CD4-positive, alpha-beta T cell (primary cell): Measurements from ENCODE around the gene MEGF9. TPM values are rescaled to one million over a fixed set of nuclear protein-coding genes. Genes with fewer than 3 reads are reported as not detected.

Experiments
- ATAC-seq: fragments of 200-7000 bp; cut with Tn5 transposase; one replicate; pipeline ENCODE4 v1.10.0; 2022; ENCODE audit warnings: mild to moderate bottlenecking; ENCODE audit not compliant: poor library complexity
- CTCF ChIA-PET: fragments of 350-600 bp; sonication (Branson Sonifier 250); formaldehyde crosslinking; loops from one replicate; lab custom pipeline; 2021; ENCODE audit warnings: antibody characterized with exemption, inconsistent platforms; lab: Charles Lee
- POLR2A ChIA-PET: fragments of 350-600 bp; sonication (Branson Sonifier 250); formaldehyde crosslinking; loops from one replicate; lab custom pipeline; 2021; ENCODE audit warnings: antibody characterized with exemption, inconsistent platforms; lab: Charles Lee
- DNase-seq, 14 experiments: peaks; one replicate each; pipeline ENCODE4 v3.0.0-alpha.2; 2013 to 2020; ENCODE audit warnings: mixed read lengths in 2 of 14
- H3K27ac ChIP-seq, 2 donors: one replicate each; pipeline versions ENCODE4 v1.5.1 to v1.7.0; 2013; ENCODE audit warnings: low read length in 2 of 2, low read depth in 1 of 2, mild to moderate bottlenecking in 1 of 2
- H3K27me3 ChIP-seq, 2 experiments: 1 replicate in 1 of 2; 2 replicates in 1 of 2; pipeline versions ENCODE4 v1.6.1 to v1.7.0; 2013; ENCODE audit warnings: low read length in 2 of 2, control low read depth in 1 of 2, mild to moderate bottlenecking in 1 of 2, moderate library complexity in 1 of 2; ENCODE audit not compliant: insufficient read depth in 2 of 2, control insufficient read depth in 1 of 2
- H3K36me3 ChIP-seq: one replicate; pipeline ENCODE4 v1.6.1; 2013; ENCODE audit warnings: low read length, control low read depth; ENCODE audit not compliant: insufficient read depth
- H3K4me1 ChIP-seq: one replicate; pipeline ENCODE4 v1.6.1; 2013; ENCODE audit warnings: low read length, control low read depth; ENCODE audit not compliant: insufficient read depth
- H3K4me3 ChIP-seq: one replicate; pipeline ENCODE4 v1.5.1; 2013; ENCODE audit warnings: mild to moderate bottlenecking, low read length, moderate library complexity
- H3K9me3 ChIP-seq, 2 experiments: 1 replicate in 1 of 2; 2 replicates in 1 of 2; pipeline versions ENCODE4 v1.6.1 to v1.7.0; 2013; ENCODE audit warnings: low read length in 2 of 2, mild to moderate bottlenecking in 2 of 2, control low read depth in 1 of 2, moderate library complexity in 1 of 2; ENCODE audit not compliant: control insufficient read depth in 1 of 2, insufficient read depth in 1 of 2
- H3K27ac Mint-ChIP-seq: one replicate; pipeline ENCODE4 v1.8.0; 2020; ENCODE audit warnings: mixed read lengths
- H3K27me3 Mint-ChIP-seq: one replicate; pipeline ENCODE4 v1.8.0; 2021; ENCODE audit warnings: mixed read lengths
- H3K36me3 Mint-ChIP-seq: one replicate; pipeline ENCODE4 v1.8.0; 2021; ENCODE audit warnings: low read depth, mixed read lengths
- H3K4me1 Mint-ChIP-seq: one replicate; pipeline ENCODE4 v1.8.0; 2021; ENCODE audit warnings: low read depth, mixed read lengths
- H3K4me3 Mint-ChIP-seq: one replicate; pipeline ENCODE4 v1.8.0; 2020; ENCODE audit warnings: mild to moderate bottlenecking, mixed read lengths
- H3K9me3 Mint-ChIP-seq: one replicate; pipeline ENCODE4 v1.8.0; 2020; ENCODE audit warnings: mixed read lengths
- CTCF ChIP-seq: fragments of 200-600 bp; IDR thresholded peaks from one replicate; pipeline ENCODE4 v1.8.0; 2022; ENCODE audit warnings: antibody characterized with exemption, mild to moderate bottlenecking
- intact Hi-C, 2 experiments: fragments of 100-400 bp; cut with DNase I in 1 of 2; cut with micrococcal nuclease in 1 of 2; formaldehyde crosslinking; loops; one replicate each; pipeline versions ENCODE4 v1.15.1 to v1.9.0; 2023 to 2025; cut with DNase I, micrococcal nuclease
- total RNA-seq, 174 experiments: library from RNA in 2 of 174; stranded (reverse) in 2 of 174; gene quantifications; one replicate each; pipeline ENCODE4 v1.2.3 and lab custom pipeline; 2021 to 2026

The MEGF9 gene
- total RNA-seq, 2 experiments from 2014 or later: 4.0 to 4.5 TPM

GRCh38 chr9:120677965-120678364, 36.3 kb downstream of the MEGF9 start:
- ChIA-PET POLR2A (no interaction called here), CTCF (no interaction called here)
- no peaks in the 10 kb centered on the region for H3K27me3 Mint-ChIP-seq

DNA sequence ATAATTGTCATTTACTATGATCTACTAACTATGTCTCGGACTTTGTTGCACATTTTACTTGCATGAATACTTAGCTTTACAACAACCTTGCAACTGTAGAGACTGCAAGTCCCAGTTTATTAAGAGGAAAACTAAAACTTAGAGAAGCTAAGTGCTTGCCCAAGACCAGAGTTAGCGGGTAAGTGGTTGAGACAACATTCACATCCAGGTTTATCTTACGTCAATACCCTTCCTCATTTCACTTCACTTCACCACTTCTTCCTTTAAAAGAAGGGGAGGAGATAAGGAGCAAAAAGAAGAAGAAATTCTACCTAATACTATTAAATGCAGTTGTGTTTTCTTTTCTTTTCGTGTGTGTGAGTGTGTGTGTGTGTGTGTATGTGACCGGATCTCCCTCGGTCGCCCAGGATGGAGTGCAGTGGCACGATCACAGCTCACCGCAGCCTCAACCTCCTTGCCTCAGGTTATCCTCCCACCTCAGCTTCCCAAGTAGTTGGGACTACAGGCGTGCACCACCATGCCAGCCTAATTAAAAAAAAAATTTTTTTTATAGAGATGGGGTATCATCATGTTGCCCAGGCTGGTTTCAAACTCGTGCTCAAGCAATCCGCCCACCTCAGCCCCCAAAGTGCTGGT, 37.4 kb downstream of the MEGF9 start:
- POLR2A ChIA-PET: no interaction called here
- Histone ChIP-seq H3K4me3 (no peak overlapping the region), H3K9me3 (peaks cover 0 to 4% of the 10 kb centered on the region in 2 experiments), H3K27me3 (no peaks in the 10 kb centered on the region), H3K36me3 (peaks cover 2% of the 10 kb centered on the region), H3K27ac (no peak overlapping the region), H3K4me1 (no peaks in the 10 kb centered on the region)
- intact Hi-C loops: no loop called here
- DNase-seq (no peak), ATAC-seq (no peak)
- Mint-ChIP-seq H3K27ac (no peak overlapping the region), H3K27me3 (no peaks in the 10 kb centered on the region), H3K4me1 (no peaks in the 10 kb centered on the region), H3K4me3 (no peak overlapping the region), H3K36me3 (peaks cover 8% of the 10 kb centered on the region), H3K9me3 (no peaks in the 10 kb centered on the region)
- no peak for TF ChIP-seq CTCF
- CTCF ChIA-PET: no interaction called here

More at GRCh38 chr9:120677965-120678364, 36.3 kb downstream of the MEGF9 start:
- no peak overlapping the region for H3K27ac ChIP-seq
- H3K27me3 ChIP-seq: no peaks in the 10 kb centered on the region
- Mint-ChIP-seq H3K27ac (no peak overlapping the region), H3K4me3 (no peak overlapping the region), H3K9me3 (no peaks in the 10 kb centered on the region), H3K36me3 (peaks cover 8% of the 10 kb centered on the region), H3K4me1 (no peaks in the 10 kb centered on the region)
- H3K4me3 ChIP-seq: no peak overlapping the region
- H3K4me1 ChIP-seq: no peaks in the 10 kb centered on the region
- ATAC-seq (no peak), DNase-seq (no peak)
- H3K36me3 ChIP-seq: peaks cover 2% of the 10 kb centered on the region
- intact Hi-C loops: no loop called here
- no peak for TF ChIP-seq CTCF
- H3K9me3 ChIP-seq: peaks cover 0 to 4% of the 10 kb centered on the region in 2 experiments

DNA sequence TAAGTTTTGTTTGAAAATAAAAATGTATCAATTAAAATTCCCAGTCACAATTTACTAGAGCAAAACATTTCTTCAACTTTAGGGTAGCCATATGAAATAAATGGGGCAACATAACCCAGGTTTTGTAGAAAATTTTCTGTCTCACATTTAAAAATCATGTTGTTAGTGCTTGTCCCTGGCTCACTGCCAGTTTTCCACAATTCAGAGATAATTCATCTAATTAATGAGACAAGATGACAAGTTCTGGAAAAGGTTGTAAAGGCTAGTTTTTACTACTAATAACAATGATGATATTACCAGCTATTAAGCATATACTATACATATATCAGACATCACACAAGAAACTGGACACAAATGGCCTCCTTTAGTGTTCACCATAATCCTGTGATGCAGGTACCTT, 45.9 kb downstream of the MEGF9 start:
- POLR2A ChIA-PET: no interaction called here
- H3K9me3 Mint-ChIP-seq: no peaks in the 10 kb centered on the region
- TF ChIP-seq CTCF: no peak
- Histone ChIP-seq H3K36me3 (no peaks in the 10 kb centered on the region), H3K4me3 (no peak overlapping the region), H3K27ac (no peak overlapping the region), H3K9me3 (no peaks in the 10 kb centered on the region), H3K27me3 (no peaks in the 10 kb centered on the region), H3K4me1 (no peaks in the 10 kb centered on the region)
- CTCF ChIA-PET: no interaction called here
- no peaks in the 10 kb centered on the region for H3K36me3 Mint-ChIP-seq
- ATAC-seq (no peak), DNase-seq (no peak)
- intact Hi-C loops: no loop called here
- no peaks in the 10 kb centered on the region for H3K4me1 Mint-ChIP-seq
- H3K27ac Mint-ChIP-seq: no peak overlapping the region
- H3K27me3 Mint-ChIP-seq: no peaks in the 10 kb centered on the region
- no peak overlapping the region for H3K4me3 Mint-ChIP-seq
